ENCODE results near the gene NOD2.

Gene NOD2

GRCh38 chr16:50717494-50717893 is 24.1 kb downstream of the NOD2 start:
- no peak for DNase-seq (ENCODE audit: low read depth)

GRCh38 chr16:50718061-50718760 is 24.8 kb downstream of the NOD2 start:
- DNase-seq (ENCODE audit: low read depth) = no peak

GRCh38 chr16:50718761-50719400 is 25.5 kb downstream of the NOD2 start:
- no peak for DNase-seq (ENCODE audit: low read depth)

GRCh38 chr16:50719401-50720337 is 26.3 kb downstream of the NOD2 start:
- DNase-seq (ENCODE audit: low read depth) = no peak

- DNase-seq (ENCODE audit: low read depth) = no peak
These were observed 28.4 kb downstream of the NOD2 start for GRCh38 chr16:50721549-50722404.

- DNase-seq (ENCODE audit: low read depth) = no peak
These were observed 29.0 kb downstream of the NOD2 start for GRCh38 chr16:50722405-50722737.

GRCh38 chr16:50722960-50723359 is 29.6 kb downstream of the NOD2 start:
- no peak for DNase-seq (ENCODE audit: low read depth)

GRCh38 chr16:50724306-50724705 is 30.9 kb downstream of the NOD2 start:
- DNase-seq (ENCODE audit: low read depth) = no peak

GRCh38 chr16:50731130-50731988 is 38.0 kb downstream of the NOD2 start:
- DNase-seq (ENCODE audit: low read depth) = no peak

GRCh38 chr16:50731989-50732832 is 38.8 kb downstream of the NOD2 start:
- DNase-seq (ENCODE audit: low read depth) = no peak

GRCh38 chr16:50733468-50733867 is 40.1 kb downstream of the NOD2 start:
- DNase-seq (ENCODE audit: low read depth) = no peak

- no peak for DNase-seq (ENCODE audit: low read depth)
These were observed 42.3 kb downstream of the NOD2 start for GRCh38 chr16:50735629-50736122.

- DNase-seq (ENCODE audit: low read depth) = no peak
These were observed 43.0 kb downstream of the NOD2 start for GRCh38 chr16:50736448-50736847.

- DNase-seq (ENCODE audit: low read depth) = no peak
These were observed 44.1 kb downstream of the NOD2 start for GRCh38 chr16:50737420-50737959.

GRCh38 chr16:50739031-50739430 is 45.6 kb downstream of the NOD2 start:
- DNase-seq (ENCODE audit: low read depth) = no peak

GRCh38 chr16:50740736-50741135 is 47.3 kb downstream of the NOD2 start:
- DNase-seq (ENCODE audit: low read depth) = no peak

- no peak for DNase-seq (ENCODE audit: low read depth)
These were observed 47.9 kb downstream of the NOD2 start for GRCh38 chr16:50741225-50741780.

- peak; percentile 99 for DNase-seq (ENCODE audit: low read depth)
These were observed 48.6 kb downstream of the NOD2 start, which contains the start of gene CYLD for GRCh38 chr16:50741781-50742575. TSS of gene CYLD (plus strand) at chr16:50742086. CDS start at chr16:50749699, 7,613 bp downstream.

Data from activated T-cell treated with anti-CD3 and anti-CD28 coated beads for 24 hours (primary cell).